IPS-18a (cell line): ENCODE measurements around the gene SLC39A6.
"Not testable (repeated sequence)": the region's sequence is repeated elsewhere in the genome, so short reads cannot be mapped to it uniquely, and the experiment has no call there.

Experiments
- H3K27ac ChIP-seq: one replicate; pipeline ENCODE4 v1.5.1; 2013; ENCODE audit warnings: low read length
- H3K27me3 ChIP-seq: one replicate; pipeline ENCODE4 v1.6.1; 2013; ENCODE audit warnings: mild to moderate bottlenecking, low read length; ENCODE audit not compliant: control insufficient read depth, insufficient read depth
- H3K36me3 ChIP-seq: one replicate; pipeline ENCODE4 v1.6.1; 2013; ENCODE audit warnings: low read depth, low read length; ENCODE audit not compliant: control insufficient read depth
- H3K4me1 ChIP-seq: one replicate; pipeline ENCODE4 v1.6.1; 2013; ENCODE audit warnings: low read depth, low read length; ENCODE audit not compliant: control insufficient read depth
- H3K4me3 ChIP-seq: one replicate; pipeline ENCODE4 v1.5.1; 2013; ENCODE audit warnings: low read length
- H3K9ac ChIP-seq: one replicate; pipeline ENCODE4 v1.6.1; 2013; ENCODE audit warnings: mild to moderate bottlenecking, low read length, moderate library complexity
- H3K9me3 ChIP-seq: one replicate; pipeline ENCODE4 v1.6.1; 2013; ENCODE audit warnings: low read depth, low read length; ENCODE audit not compliant: control insufficient read depth

Gene SLC39A6

DNA sequence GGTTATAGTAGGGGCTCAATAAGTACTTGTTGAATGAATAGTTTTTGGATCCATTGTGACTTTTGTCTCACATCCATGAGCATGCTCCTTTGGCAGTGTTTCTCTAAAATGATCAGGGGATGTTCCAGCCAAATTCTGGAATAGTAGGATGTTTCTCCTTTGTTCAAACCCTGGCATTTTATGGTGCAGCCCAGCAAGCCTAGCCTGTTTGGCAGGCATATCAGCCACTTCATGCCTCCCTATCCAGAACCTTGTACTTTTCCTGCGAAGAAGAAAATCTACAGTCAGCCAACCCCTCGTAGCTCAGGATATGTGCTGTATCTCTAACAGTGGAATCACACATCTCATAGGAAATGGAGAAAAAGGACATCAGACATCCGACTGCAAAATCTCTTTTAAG, 34.7 kb downstream of the SLC39A6 start:
- Histone ChIP-seq H3K9ac (no peak overlapping the region), H3K9me3 (no peaks in the 10 kb centered on the region), H3K4me1 (no peaks in the 10 kb centered on the region), H3K27ac (no peak overlapping the region), H3K4me3 (no peak overlapping the region), H3K36me3 (no peaks in the 10 kb centered on the region), H3K27me3 (no peaks in the 10 kb centered on the region)

DNA sequence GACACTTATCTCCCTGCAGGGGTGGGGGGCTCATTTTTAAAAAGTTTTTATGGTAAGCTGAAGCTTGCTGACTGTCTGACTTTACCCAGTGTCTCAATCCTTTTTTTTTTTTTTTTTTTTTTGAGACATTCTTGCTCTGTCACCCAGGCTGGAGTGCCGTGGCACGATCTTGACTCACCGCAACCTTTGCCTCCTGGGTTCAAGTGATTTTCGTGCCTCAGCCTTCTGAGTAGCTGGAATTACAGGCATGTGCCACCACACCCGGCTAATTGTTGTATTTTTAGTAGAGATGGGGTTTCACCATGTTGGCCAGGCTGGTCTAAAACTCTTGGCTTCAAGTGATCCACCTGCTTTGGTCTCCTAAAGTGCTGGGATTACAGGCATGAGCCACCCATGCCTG, 37.0 kb downstream of the SLC39A6 start:
- not testable (repeated sequence) for H3K27me3 ChIP-seq, H3K4me1 ChIP-seq, H3K27ac ChIP-seq, H3K9me3 ChIP-seq, H3K36me3 ChIP-seq, H3K4me3 ChIP-seq, H3K9ac ChIP-seq

DNA sequence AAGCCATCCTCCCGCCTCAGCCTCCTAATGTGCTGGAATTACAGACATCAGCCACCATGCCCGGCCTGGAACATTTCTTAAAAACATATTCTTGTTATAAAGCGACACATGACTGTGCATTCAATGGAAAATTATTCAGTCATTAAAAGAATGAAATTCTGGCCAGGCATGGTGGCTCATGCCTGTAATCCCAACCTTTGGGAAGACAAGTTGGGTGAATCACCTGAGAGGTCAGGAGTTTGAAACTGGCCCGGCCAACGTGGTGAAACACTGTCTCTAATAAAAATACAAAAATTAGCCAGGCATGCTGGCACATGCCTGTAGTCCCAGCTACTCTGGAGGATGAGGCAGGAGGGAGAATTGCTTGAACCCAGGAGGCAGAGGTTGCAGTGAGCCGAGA, 40.1 kb downstream of the SLC39A6 start:
- H3K4me3 ChIP-seq, result no peak overlapping the region
- no peaks in the 10 kb centered on the region for H3K36me3 ChIP-seq
- H3K9ac ChIP-seq, result no peak overlapping the region
- H3K27ac ChIP-seq, result no peak overlapping the region
- no peaks in the 10 kb centered on the region for H3K9me3 ChIP-seq
- H3K4me1 ChIP-seq, result no peaks in the 10 kb centered on the region
- H3K27me3 ChIP-seq, result no peaks in the 10 kb centered on the region

DNA sequence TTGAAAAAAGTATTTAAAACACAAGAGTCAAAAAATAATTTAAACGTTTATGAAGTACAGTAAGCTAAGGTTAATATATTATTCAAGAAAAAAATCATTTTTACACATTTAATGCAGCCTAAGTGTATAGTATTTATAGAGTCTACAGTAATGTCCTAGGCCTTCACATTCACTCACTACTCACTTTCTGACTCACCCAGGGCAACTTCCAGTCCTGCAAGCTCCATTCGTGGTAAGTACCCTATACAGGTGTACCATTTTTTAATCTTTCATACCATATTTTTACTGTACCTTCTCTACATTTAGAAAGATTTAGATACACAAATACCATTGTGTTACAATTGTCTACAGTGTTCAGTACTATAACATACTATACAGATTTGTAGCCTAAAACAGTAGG, 40.9 kb downstream of the SLC39A6 start:
- Histone ChIP-seq H3K4me3 (no peak overlapping the region), H3K36me3 (no peaks in the 10 kb centered on the region), H3K4me1 (no peaks in the 10 kb centered on the region), H3K27ac (no peak overlapping the region), H3K9ac (no peak overlapping the region), H3K9me3 (no peaks in the 10 kb centered on the region), H3K27me3 (no peaks in the 10 kb centered on the region)

DNA sequence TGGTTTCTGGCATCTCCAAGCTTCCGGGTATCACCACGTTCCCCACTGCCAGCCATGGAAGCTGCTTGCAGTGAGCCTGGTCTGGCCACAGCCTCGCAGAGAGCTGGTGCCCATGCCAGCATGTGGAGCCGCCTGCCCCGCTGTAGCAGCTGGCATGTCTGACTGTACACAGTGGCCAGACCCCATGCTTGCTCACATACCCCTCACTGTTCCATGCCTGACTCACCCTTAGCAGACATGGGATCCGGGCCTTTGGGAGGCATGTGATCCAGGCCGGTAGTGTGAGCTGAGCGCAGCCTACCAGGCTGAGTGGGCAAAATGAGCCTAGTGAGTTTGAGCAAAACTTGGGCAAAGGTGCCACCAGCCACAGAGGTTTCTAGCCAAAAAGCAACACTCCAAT, 43.0 kb downstream of the SLC39A6 start:
- no peaks in the 10 kb centered on the region for H3K27me3 ChIP-seq
- H3K4me3 ChIP-seq, result no peak overlapping the region
- H3K27ac ChIP-seq, result no peak overlapping the region
- no peaks in the 10 kb centered on the region for H3K9me3 ChIP-seq
- H3K9ac ChIP-seq, result no peak overlapping the region
- H3K4me1 ChIP-seq, result no peaks in the 10 kb centered on the region
- H3K36me3 ChIP-seq, result no peaks in the 10 kb centered on the region

DNA sequence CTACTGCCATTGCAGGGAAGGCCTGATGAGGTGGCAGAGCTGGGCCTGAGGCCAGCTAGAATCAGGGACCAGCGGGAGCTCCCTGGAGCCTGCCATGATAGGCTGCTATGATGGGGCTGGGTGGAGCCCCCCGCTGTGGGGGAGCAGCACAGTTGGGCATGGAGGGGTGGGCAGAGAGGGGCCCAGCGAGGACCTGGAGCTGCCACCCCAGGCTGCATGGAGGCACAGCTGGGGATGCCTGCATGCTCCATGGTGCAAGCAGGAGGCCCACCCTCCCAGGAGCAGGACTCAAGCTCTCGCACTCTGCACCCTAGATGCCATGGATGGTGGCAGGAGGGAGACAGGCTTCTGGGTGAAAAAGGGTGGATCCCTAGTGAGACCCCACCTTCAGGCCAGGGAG, 43.9 kb downstream of the SLC39A6 start:
- no peaks in the 10 kb centered on the region for H3K36me3 ChIP-seq
- H3K4me1 ChIP-seq, result no peaks in the 10 kb centered on the region
- no peaks in the 10 kb centered on the region for H3K27me3 ChIP-seq
- H3K27ac ChIP-seq, result no peak overlapping the region
- H3K4me3 ChIP-seq, result no peak overlapping the region
- no peak overlapping the region for H3K9ac ChIP-seq
- H3K9me3 ChIP-seq, result no peaks in the 10 kb centered on the region

DNA sequence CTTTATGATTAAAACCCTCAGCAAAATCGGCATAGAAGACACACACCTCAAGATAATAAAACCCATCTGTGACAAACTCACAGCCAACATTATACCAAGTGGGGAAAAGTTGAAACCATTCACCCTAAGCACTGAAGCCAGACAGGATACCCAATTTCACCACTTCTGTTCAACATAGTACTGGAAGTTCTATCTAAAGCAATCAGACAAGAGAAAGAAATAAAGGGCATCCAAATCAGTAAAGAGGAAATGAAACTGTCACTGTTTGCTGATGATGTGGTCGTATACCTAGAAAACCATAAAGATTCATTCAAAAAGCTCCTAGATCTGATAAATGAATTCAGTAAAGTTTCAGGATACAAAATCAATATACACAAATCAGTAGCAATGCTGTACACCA, 45.4 kb downstream of the SLC39A6 start:
- no peak overlapping the region for H3K4me3 ChIP-seq
- H3K27me3 ChIP-seq, result no peaks in the 10 kb centered on the region
- H3K9ac ChIP-seq, result no peak overlapping the region
- no peak overlapping the region for H3K27ac ChIP-seq
- no peaks in the 10 kb centered on the region for H3K4me1 ChIP-seq
- peaks cover 2% of the 10 kb centered on the region for H3K9me3 ChIP-seq
- H3K36me3 ChIP-seq, result no peaks in the 10 kb centered on the region

DNA sequence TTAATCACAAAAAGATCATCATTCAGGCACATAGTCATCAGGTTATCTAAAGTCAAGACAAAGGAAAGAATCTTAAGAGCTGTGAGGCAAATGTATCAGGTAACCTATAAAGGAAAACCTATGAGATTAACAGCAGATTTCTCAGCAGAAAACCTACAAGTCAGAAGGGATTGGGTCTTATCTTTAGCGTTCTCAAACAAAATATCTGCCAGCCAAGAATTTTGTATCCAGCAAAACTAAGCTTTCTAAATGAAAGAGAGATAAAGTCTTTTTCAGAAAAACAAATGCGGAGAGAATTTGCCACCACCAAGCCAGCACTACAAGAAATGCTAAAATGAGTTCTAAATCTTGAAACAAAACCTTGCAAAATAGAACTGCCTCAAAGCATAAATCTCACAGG, 48.0 kb downstream of the SLC39A6 start:
- H3K27ac ChIP-seq, H3K9ac ChIP-seq, H3K4me1 ChIP-seq, H3K27me3 ChIP-seq, H3K4me3 ChIP-seq, H3K36me3 ChIP-seq, H3K9me3 ChIP-seq: not testable (repeated sequence)

DNA sequence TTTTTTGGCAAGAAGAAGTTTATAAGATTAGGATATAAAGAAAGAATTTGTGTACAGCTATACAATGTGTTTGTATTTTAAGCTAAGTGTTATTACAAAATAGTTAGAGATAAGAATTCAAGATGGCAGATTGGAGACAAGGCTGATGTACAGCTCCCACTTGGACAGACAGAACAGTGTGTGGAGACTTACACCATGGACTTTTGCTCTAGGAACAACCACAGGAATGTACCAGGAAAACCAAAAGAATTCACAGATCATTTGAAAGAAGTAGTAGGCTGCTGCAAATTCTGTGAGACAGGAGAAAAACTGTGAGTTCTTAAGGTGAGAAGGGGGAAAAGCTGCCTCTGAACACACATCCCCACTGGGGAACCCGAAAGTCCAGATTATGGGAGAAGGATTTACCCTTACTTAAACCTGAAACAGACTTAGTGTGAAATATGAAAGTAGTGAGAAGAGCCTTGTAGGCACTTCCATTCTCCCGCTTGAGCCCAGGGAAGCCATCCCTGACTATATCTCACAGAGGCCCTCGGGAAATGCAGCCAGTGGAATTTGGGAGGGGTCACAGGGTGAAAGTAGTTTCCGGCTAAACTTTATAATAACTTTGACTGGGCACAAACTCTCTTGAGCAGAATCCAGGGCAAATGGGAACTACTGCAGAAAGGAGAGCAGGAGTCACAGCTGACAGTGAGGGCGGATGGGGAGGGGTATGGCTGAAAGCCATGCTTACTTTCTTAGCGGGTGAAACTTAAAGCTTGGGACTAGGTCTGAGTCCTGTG, 50.2 kb downstream of the SLC39A6 start:
- Histone ChIP-seq H3K36me3 (no peaks in the 10 kb centered on the region), H3K9me3 (peaks cover 3% of the 10 kb centered on the region), H3K4me3 (no peak overlapping the region), H3K4me1 (no peaks in the 10 kb centered on the region), H3K27me3 (no peaks in the 10 kb centered on the region), H3K9ac (no peak overlapping the region), H3K27ac (no peak overlapping the region)

DNA sequence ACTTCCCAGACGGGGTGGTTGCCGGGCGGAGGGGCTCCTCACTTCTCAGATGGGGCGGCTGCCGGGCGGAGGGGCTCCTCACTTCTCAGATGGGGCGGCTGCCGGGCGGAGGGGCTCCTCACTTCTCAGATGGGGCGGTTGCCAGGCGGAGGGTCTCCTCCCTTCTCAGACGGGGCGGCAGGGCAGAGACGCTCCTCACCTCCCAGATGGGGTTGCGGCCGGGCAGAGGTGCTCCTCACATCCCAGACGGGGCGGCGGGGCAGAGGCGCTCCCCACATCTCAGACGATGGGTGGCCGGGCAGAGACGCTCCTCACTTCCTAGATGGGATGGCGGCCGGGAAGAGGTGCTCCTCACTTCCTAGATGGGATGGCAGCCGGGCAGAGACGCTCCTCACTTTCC, 51.4 kb downstream of the SLC39A6 start:
- not testable (repeated sequence) for H3K27me3 ChIP-seq, H3K4me3 ChIP-seq, H3K9me3 ChIP-seq, H3K9ac ChIP-seq, H3K36me3 ChIP-seq, H3K27ac ChIP-seq, H3K4me1 ChIP-seq

DNA sequence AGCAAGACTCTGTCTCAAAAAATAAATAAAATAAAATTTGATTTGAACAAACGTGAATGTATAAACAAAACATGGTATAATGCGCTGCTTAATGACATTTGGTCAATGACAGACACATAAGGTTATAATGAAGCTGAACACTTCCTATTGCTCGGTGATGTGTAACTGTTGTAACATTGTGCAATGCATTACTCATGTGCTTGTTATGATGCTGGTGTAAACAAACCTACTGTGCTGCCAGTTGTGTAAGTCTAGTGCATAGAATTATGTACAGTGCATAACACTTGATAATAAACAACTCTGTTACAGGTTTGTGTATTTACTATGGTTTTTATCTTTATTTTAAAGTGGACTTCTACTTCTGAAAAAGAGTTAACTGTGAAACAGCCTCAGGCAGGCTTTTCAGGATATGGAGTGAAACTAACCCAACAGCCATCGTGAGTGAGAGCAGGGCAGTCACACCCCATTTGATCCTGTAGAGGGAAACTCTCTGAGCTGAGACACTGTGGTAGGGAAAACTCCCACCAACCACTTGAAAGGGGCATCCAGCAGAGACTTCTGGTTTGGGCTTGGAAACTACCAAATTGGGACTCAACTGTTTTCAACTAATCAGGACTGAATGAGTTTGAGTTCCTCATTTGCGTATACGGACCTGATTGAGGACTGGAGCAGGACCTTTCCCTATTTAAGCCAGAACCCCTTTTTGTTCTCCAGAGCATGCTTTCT, 53.1 kb downstream of the SLC39A6 start:
- Histone ChIP-seq H3K36me3 (no peaks in the 10 kb centered on the region), H3K27me3 (no peaks in the 10 kb centered on the region), H3K9ac (no peak overlapping the region), H3K27ac (no peak overlapping the region), H3K4me3 (no peak overlapping the region), H3K9me3 (peaks cover 3% of the 10 kb centered on the region), H3K4me1 (no peaks in the 10 kb centered on the region)

DNA sequence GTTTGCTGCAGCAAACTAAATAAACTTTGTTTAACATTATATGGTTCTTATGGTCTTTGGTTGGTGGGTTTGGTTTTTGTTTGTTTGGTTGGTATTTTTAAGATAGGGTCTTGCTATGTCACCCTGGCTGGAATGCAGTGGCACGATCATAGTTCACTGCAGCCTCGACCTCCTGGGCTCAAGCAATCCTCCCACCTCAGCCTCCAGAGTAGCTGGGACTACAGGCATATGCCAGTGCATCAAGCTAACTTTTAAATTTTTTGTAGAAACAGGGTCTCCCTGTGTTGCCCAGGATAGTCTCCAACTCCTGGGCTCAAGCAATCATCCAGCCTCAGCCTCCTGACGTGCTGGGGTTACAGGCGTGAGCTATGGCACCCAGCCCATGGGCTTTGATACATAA, 54.7 kb downstream of the SLC39A6 start:
- Histone ChIP-seq H3K4me1 (no peaks in the 10 kb centered on the region), H3K27ac (no peak overlapping the region), H3K9ac (no peak overlapping the region), H3K27me3 (no peaks in the 10 kb centered on the region), H3K4me3 (no peak overlapping the region), H3K9me3 (peaks cover 3% of the 10 kb centered on the region), H3K36me3 (no peaks in the 10 kb centered on the region)
